ENCODE data around the gene SLC9A9. TPM values are rescaled to one million over a fixed set of nuclear protein-coding genes. Genes with fewer than 3 reads are reported as not detected.

Gene SLC9A9
- total and polyA plus RNA-seq, 9 of the 15 experiments (the other 6 are each of a cell fraction or from before 2014, with no cell fraction given) = 0.03 to 0.13 TPM; not detected in 7

- no peak for TF ChIP-seq SREBF1 (IDR thresholded peaks at IDR 0.05; ENCODE audit: borderline replicate concordance, low read depth, low read length)
- TF ChIP-seq ZBED1 (IDR thresholded peaks at IDR 0.05) = 0 out of 2 replicates have a peak, but pooled peaks have one; percentile 36
- TF ChIP-seq, protein P1, sequence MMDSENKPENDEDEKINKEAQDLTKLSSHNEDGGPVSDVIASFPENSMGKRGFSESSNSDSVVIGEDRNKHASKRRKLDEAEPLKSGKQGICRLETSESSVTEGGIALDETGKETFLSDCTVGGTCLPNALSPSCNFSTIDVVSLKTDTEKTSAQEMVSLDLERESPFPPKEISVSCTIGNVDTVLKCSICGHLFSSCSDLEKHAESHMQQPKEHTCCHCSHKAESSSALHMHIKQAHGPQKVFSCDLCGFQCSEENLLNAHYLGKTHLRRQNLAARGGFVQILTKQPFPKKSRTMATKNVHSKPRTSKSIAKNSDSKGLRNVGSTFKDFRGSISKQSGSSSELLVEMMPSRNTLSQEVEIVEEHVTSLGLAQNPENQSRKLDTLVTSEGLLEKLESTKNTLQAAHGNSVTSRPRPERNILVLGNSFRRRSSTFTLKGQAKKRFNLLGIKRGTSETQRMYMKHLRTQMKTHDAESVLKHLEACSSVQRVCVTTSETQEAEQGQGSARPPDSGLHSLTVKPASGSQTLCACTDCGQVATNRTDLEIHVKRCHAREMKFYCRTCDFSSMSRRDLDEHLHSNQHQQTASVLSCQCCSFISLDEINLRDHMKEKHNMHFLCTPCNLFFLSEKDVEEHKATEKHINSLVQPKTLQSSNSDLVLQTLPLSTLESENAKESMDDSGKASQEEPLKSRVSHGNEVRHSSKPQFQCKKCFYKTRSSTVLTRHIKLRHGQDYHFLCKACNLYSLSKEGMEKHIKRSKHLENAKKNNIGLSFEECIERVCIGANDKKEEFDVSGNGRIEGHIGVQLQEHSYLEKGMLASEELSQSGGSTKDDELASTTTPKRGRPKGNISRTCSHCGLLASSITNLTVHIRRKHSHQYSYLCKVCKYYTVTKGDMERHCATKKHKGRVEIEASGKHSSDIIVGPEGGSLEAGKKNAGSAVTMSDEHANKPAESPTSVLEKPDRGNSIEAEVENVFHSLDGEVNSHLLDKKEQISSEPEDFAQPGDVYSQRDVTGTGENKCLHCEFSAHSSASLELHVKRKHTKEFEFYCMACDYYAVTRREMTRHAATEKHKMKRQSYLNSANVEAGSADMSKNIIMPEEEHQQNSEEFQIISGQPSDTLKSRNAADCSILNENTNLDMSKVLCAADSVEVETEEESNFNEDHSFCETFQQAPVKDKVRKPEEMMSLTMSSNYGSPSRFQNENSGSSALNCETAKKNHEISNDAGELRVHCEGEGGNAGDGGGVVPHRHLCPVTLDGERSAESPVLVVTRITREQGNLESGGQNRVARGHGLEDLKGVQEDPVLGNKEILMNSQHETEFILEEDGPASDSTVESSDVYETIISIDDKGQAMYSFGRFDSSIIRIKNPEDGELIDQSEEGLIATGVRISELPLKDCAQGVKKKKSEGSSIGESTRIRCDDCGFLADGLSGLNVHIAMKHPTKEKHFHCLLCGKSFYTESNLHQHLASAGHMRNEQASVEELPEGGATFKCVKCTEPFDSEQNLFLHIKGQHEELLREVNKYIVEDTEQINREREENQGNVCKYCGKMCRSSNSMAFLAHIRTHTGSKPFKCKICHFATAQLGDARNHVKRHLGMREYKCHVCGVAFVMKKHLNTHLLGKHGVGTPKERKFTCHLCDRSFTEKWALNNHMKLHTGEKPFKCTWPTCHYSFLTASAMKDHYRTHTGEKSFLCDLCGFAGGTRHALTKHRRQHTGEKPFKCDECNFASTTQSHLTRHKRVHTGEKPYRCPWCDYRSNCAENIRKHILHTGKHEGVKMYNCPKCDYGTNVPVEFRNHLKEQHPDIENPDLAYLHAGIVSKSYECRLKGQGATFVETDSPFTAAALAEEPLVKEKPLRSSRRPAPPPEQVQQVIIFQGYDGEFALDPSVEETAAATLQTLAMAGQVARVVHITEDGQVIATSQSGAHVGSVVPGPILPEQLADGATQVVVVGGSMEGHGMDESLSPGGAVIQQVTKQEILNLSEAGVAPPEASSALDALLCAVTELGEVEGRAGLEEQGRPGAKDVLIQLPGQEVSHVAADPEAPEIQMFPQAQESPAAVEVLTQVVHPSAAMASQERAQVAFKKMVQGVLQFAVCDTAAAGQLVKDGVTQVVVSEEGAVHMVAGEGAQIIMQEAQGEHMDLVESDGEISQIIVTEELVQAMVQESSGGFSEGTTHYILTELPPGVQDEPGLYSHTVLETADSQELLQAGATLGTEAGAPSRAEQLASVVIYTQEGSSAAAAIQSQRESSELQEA (IDR thresholded peaks at IDR 0.05; ENCODE audit: low read depth) = no peak
- TF ChIP-seq TOE1 (IDR thresholded peaks at IDR 0.05; ENCODE audit: borderline replicate concordance) = no peak
- no peak for TF ChIP-seq TOE1 (CRISPR knock-in tag; IDR thresholded peaks at IDR 0.05; ENCODE audit: borderline replicate concordance, low read depth)
- no peak for TF ChIP-seq CBFB (CRISPR knock-in tag; IDR thresholded peaks at IDR 0.05)
- TF ChIP-seq ID3 (CRISPR knock-in tag; IDR thresholded peaks at IDR 0.05) = no peak
- TF ChIP-seq ID3 (tag; IDR thresholded peaks at IDR 0.05) = no peak
- no peak for TF ChIP-seq TSC22D4 (tag; IDR thresholded peaks at IDR 0.05)
- TF ChIP-seq EHMT2 (IDR thresholded peaks at IDR 0.05) = peak; percentile 62; the same call in 1 of the 2 replicates
- TF ChIP-seq ZNF77 (CRISPR knock-in tag; IDR thresholded peaks at IDR 0.05) = no peak
- TF ChIP-seq ATF2 (CRISPR knock-in tag; IDR thresholded peaks at IDR 0.05) = no peak
- no peak for TF ChIP-seq RBFOX2 (IDR thresholded peaks at IDR 0.05; ENCODE audit: low read depth, low read length)
- no peak for TF ChIP-seq YY1 (IDR thresholded peaks at IDR 0.05; ENCODE audit: borderline replicate concordance in 1 of 3, control insufficient read depth in 1 of 3, extremely low read depth in 1 of 3, insufficient read depth in 3 of 3, insufficient read length in 1 of 3, insufficient replicate concordance in 2 of 3, low read depth in 1 of 3, low read length in 2 of 3)
- no peak for TF ChIP-seq ZNF354B (CRISPR knock-in tag; IDR thresholded peaks at IDR 0.05)
Observed at GRCh38 chr3:143283432-143284128, 564.7 kb downstream of the SLC9A9 start (continued).
